ENCODE data around the gene CAPNS1.

GRCh38 chr19:36169084-36169760 is 29.4 kb downstream of the CAPNS1 start:
- no peak for TF ChIP-seq POLR2A (IDR thresholded peaks at IDR 0.05)
- no peak for TF ChIP-seq CTCF (IDR thresholded peaks at IDR 0.05)
